HTERT RPE-1 (cell line): ENCODE results near the gene THOC7.

Experiments used
- in situ Hi-C: fragments of 300-500 bp; cut with MboI; formaldehyde crosslinking; loops from 4 replicates; pipeline ENCODE4 v1.14.3; 2020; ENCODE audit warnings: low sequenced_read_pairs

Gene THOC7

GRCh38 chr3:63847718-63848450, 15.7 kb downstream of the THOC7 start:
- in situ Hi-C loops = no loop called here

- in situ Hi-C loops = no loop called here
Observed at GRCh38 chr3:63845215-63845614, 18.4 kb downstream of the THOC7 start.

DNA sequence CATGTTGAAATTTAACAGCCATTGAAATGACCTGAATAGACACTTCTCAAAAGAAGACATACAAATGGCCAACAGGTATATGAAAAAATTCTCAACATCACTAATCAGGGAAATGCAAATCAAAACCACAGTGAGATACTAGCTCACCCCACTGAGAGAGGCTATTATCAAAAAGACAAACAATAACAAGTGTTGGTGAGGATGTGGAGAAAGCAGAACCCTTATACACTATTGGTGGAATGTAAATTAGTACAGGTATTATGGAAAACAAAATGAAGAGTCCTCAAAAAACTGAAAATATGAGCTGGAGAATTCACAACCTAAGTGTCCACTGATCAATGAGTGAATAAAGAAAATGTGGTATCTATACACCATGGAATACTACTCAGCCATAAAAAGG, 21.5 kb downstream of the THOC7 start:
- in situ Hi-C loops = no loop called here

DNA sequence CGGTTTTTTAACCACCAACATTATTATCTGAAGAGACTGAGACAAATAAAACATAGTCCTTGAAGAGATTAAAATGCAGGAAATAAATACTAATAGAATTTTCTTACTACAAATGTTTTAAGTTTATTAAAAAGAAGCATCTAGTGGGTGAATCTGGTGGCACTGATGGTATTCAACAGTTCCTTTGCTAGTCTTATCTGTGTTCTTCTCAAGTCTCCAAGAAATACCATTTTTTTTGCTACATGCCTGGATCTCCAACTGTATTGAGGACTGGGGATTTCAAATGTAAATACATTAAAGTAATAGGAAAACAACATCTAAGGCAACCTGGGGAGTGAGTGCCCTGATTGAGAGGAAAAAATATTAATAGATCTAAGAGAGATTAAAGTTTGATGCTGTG, 21.9 kb downstream of the THOC7 start:
- in situ Hi-C loops = no loop called here

- in situ Hi-C loops = no loop called here
Observed at GRCh38 chr3:63832395-63832794, 31.2 kb downstream of the THOC7 start.

- in situ Hi-C loops = no loop called here
Observed at GRCh38 chr3:63830526-63830925, 33.1 kb downstream of the THOC7 start.

DNA sequence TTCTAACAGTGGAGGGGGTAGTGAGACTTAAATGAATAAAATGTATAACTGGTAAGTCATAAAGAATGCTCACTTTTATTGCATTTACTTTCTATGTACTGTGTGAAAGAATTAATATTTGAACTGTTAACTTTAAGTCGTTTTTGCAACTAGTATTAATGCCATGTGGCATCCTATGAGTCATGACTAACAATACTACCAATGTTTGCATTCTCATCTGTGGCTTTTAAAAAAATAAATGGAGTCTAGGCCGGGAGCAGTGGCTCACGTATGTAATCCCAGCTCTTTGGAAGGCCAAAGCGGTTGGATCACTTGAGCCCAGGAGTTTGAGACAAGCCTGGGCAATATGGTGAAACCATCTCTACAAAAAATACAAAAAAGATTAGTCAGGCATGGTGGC, 39.3 kb downstream of the THOC7 start:
- in situ Hi-C loops = loop anchor here (25.0 kb wide), 1 partner anchor 462 kb away; no protein-coding TSS in a partner anchor

GRCh38 chr3:63819151-63819398, 44.5 kb downstream of the THOC7 start, which contains the start of gene C3orf49:
Gene C3orf49, plus strand, starts transcription at chr3:63819299. Its CDS starts 173 bp downstream, at chr3:63819472.
- in situ Hi-C loops = loop anchor here (25.0 kb wide), 1 partner anchor 457 kb away; no protein-coding TSS in a partner anchor

DNA sequence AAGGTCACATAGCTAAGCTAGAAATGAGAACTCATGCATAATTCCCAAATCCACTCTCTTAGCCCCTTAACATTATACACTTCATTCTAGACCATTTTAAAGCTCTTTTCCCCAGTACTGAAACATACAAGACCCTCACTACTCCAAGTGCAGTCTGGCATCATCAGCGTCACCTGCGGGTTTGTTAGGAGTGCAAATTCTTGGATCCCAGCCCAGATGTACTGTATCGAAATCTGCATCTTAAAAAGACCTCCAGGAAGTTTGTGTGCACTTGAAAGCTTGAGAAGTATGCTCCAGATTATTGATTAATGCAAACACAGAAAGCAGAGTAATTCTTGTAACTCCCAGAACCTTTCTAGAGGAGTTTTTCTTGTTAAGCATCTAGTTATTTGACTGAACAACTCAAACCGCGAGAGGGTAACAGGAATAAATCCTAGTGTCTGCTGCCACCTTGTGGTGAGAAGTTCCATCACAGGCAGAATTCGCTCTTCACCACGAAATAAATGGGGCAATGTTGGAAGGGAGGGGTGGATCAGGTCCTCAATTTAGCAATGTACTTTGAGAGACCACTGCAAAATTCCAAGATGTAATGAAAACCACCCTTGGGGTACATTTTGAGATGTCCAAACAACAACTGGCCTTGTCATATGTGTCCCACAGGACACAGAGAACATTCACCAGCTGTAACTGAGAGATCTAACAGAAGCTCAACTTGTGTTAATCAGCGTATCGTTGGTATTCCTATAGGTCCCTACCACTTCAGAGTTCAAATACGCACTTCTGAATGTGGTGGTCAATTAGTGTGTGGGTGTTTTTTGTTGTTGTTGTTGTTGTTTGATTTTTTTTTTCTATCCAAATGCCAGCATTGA, 45.1 kb downstream of the THOC7 start:
- in situ Hi-C loops = loop anchor here (25.0 kb wide), 1 partner anchor 456 kb away; no protein-coding TSS in a partner anchor

DNA sequence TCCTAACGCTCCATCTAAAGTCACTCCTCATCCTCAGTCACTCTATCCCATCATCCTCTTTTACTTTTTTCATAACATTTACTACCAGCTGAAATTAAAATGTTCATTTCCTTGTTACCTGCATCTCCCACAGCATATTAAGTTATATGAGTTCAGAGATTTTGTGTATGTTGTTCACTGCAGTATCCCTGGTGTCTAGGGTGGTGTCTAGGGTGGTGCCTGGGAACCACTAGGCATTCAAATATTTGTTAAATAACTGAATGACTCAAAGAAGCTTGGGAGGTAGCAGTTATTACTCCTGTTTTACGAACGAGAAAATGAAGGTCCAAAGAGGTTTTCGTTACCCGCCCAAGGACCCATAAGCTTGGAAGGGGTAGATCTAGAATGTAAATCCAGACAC, 46.4 kb downstream of the THOC7 start:
- in situ Hi-C loops = loop anchor here (25.0 kb wide), 1 partner anchor 455 kb away; no protein-coding TSS in a partner anchor

DNA sequence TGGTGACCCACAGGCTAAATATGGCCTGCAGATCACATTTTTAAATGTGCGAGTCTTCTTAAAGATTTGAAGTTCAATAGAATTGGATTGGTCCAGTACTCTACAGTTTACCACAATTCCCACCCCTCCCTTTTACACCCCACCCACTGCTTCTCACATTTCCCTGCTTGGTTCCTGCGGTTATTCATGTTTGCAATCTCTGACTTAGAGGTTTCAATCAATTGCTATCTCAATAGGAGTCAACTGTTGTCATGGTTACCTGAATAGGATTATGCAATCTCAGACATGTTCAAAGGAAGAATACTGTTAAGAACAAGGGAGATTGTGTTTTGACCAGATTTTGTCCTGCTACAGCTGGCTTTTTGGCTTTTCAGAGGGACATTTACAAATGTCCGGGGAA, 49.4 kb downstream of the THOC7 start:
- in situ Hi-C loops = loop anchor here (25.0 kb wide), 1 partner anchor 452 kb away; no protein-coding TSS in a partner anchor

DNA sequence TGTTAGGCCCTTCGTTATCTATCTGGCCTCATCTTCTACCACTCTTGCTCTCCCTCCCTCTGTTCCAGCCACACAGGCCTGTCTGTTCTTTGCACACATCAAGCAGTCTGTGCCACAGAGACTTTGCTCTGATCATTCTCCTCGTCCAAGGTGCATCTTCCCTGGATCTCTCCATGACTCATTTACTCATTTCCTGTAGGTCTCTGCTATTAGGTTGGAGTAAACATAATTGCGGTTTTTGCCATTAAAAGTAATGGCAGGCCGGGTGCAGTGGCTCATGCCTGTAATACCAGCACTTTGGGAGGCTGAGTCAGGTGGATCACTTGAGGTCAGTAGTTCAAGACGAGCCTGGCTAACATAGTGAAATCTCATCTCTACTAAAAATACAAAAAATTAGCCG, 54.0 kb downstream of the THOC7 start:
- in situ Hi-C loops = loop anchor here (25.0 kb wide), 1 partner anchor 447 kb away; no protein-coding TSS in a partner anchor

DNA sequence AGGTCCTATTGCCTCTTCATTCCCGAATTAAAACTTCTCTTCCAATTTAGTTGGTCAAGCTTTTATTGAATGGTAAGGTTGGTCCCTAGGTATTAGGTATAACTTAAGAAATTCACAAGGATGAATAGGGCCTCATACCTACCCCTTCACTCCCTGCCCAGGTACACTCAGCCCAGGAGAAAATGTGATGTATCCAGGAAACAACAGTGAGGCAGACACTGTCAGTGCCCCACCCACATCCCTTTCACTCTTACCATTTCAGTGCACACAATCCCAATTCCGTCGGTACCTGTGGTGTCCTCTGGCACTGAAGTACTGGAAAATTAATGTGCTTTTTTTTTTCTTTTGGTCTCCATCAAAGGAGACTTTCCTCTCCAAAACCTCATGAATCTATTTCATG, 55.0 kb downstream of the THOC7 start:
- in situ Hi-C loops = loop anchor here (25.0 kb wide), 1 partner anchor 446 kb away; no protein-coding TSS in a partner anchor

GRCh38 chr3:63807961-63808565, 55.5 kb downstream of the THOC7 start:
- in situ Hi-C loops = loop anchor here (25.0 kb wide), 1 partner anchor 446 kb away; no protein-coding TSS in a partner anchor

GRCh38 chr3:63803911-63804310, 59.7 kb downstream of the THOC7 start:
- in situ Hi-C loops = loop anchor here (25.0 kb wide), 1 partner anchor 442 kb away; no protein-coding TSS in a partner anchor

DNA sequence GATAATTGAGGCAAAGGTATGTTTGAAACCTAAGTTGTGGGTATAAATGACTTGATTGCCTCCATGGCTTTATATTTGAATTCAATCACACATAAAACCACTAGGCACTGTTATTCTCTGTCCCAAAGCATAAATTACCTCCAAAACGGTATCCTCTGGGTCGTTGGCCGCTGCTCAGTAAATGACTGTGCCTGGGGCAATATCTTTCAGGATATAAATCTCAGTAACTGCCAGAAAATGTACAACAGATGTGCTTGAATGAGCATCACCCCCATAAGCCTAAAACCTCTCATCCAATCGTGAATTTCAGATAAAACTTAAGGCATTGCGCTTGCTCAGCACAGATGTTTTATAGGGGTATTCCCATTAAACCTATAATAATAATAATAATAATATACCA, 63.5 kb downstream of the THOC7 start:
- in situ Hi-C loops = loop anchor here (25.0 kb wide), 1 partner anchor 438 kb away; no protein-coding TSS in a partner anchor

- in situ Hi-C loops = no loop called here
Observed at GRCh38 chr3:63798949-63799348, 64.7 kb downstream of the THOC7 start.

GRCh38 chr3:63798544-63798943, 65.1 kb downstream of the THOC7 start:
- in situ Hi-C loops = no loop called here

DNA sequence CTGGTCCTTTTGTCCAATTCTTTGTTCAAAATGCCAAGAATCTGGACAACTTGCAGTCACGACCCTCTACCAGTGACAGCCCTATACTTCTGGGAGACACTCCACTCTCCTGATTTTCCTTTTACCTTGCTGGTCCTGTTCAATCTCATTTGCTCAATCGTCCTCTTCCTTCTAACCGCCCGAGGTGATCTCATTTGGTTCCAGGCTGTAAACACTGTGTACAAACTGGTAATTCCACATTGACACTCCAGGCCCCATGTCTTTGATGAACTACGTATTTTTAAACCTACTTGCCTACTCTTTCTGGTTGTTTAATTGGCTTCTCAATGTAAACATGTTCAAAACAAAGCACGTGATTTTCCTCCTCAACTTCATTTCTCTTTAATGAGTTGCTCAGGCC, 68.2 kb downstream of the THOC7 start:
- in situ Hi-C loops = no loop called here

GRCh38 chr3:63791974-63792373, 71.6 kb downstream of the THOC7 start:
- in situ Hi-C loops = no loop called here
